Measurements from ENCODE around the gene IL17RE.

DNA sequence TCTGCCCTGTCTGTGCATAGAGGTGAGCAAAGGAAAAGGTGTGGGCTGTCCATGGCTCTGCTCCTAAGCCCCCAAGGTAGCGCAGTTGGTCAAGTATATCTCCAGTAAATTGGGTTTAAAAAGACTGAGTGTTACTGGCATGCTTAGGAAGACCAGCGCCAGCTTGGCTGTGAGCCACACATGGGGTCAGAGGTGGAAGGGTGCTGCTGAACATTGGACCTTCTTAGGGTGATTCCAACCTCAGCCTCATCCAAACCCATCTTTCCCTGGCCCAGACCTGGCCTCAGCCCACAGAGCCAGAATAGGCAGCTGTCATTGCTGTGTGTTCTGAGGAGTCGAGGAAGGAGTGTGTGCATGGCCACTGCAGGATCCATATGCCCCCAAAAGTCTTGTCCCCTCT, 5.6 kb downstream of the IL17RE start:
- TF ChIP-seq, protein P1, sequence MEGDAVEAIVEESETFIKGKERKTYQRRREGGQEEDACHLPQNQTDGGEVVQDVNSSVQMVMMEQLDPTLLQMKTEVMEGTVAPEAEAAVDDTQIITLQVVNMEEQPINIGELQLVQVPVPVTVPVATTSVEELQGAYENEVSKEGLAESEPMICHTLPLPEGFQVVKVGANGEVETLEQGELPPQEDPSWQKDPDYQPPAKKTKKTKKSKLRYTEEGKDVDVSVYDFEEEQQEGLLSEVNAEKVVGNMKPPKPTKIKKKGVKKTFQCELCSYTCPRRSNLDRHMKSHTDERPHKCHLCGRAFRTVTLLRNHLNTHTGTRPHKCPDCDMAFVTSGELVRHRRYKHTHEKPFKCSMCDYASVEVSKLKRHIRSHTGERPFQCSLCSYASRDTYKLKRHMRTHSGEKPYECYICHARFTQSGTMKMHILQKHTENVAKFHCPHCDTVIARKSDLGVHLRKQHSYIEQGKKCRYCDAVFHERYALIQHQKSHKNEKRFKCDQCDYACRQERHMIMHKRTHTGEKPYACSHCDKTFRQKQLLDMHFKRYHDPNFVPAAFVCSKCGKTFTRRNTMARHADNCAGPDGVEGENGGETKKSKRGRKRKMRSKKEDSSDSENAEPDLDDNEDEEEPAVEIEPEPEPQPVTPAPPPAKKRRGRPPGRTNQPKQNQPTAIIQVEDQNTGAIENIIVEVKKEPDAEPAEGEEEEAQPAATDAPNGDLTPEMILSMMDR (conservative IDR thresholded peaks at IDR 0.05; ENCODE audit: low read depth, low read length) = no peak
- TF ChIP-seq EZH2 (IDR thresholded peaks at IDR 0.05; ENCODE audit: borderline replicate concordance, low read depth, low read length, poor library complexity, severe bottlenecking) = no peak
